ENCODE measurements around the gene ERC1. TPM values are rescaled to one million over a fixed set of nuclear protein-coding genes. Genes with fewer than 3 reads are reported as not detected.

The ERC1 gene
- total and polyA plus RNA-seq, 9 of the 15 experiments (the other 6 are each of a cell fraction or from before 2014, with no cell fraction given) = 0.74 to 11.8 (median 4.8) TPM

GRCh38 chr12:1171657-1172408 lies 180.8 kb downstream of the ERC1 start (continued):
- TF ChIP-seq RBM14 (IDR thresholded peaks at IDR 0.05; ENCODE audit: borderline replicate concordance, insufficient read depth, low read depth, low read length) (no peak), XRCC5 (IDR thresholded peaks at IDR 0.05; ENCODE audit: low read depth, low read length) (no peak), FOXM1 (IDR thresholded peaks at IDR 0.05; ENCODE audit: low read depth) (peak; percentile 66; the same call in 1 of the 2 replicates), FOXM1 (CRISPR knock-in tag; IDR thresholded peaks at IDR 0.05; ENCODE audit: low read depth) (no peak), ZNF347 (CRISPR knock-in tag; IDR thresholded peaks at IDR 0.05; ENCODE audit: low read depth) (no peak), IFI16 (CRISPR knock-in tag; IDR thresholded peaks at IDR 0.05) (no peak), MYC (IDR thresholded peaks at IDR 0.05; ENCODE audit: low read depth, low read length) (no peak), MYC (CRISPR knock-in tag; IDR thresholded peaks at IDR 0.05; ENCODE audit: borderline replicate concordance, low read depth) (no peak), SRSF1 (IDR thresholded peaks at IDR 0.05; ENCODE audit: low read depth, low read length) (no peak), NCOA6 (IDR thresholded peaks at IDR 0.05) (no peak), HMGN3 (IDR thresholded peaks at IDR 0.05; ENCODE audit: borderline replicate concordance, extremely low read depth, insufficient read length, low read depth, low read length) (peak; percentile 54), ETS1 (conservative IDR thresholded peaks at IDR 0.05; ENCODE audit: control insufficient read depth, low read depth, low read length) (no peak), NR1H2 (CRISPR knock-in tag; IDR thresholded peaks at IDR 0.05) (no peak), ZEB2 (IDR thresholded peaks at IDR 0.05) (no peak), PYGO2 (tag; IDR thresholded peaks at IDR 0.05) (no peak), POLR2AphosphoS2 (IDR thresholded peaks at IDR 0.05; ENCODE audit: low read length) (no peak), TBP (optimal IDR thresholded peaks at IDR 0.05; ENCODE audit: low read depth, low read length) (no peak), MTA2 (IDR thresholded peaks at IDR 0.05; ENCODE audit: low read depth) (peak; percentile 57; the same call in 1 of the 2 replicates), CTBP1 (IDR thresholded peaks at IDR 0.05; ENCODE audit: borderline replicate concordance) (no peak; the same call in 1 of the 2 replicates), RBM22 (IDR thresholded peaks at IDR 0.05; ENCODE audit: low read depth, low read length, poor library complexity, severe bottlenecking) (no peak), ZNF354B (CRISPR knock-in tag; IDR thresholded peaks at IDR 0.05) (no peak), HINFP (tag; conservative IDR thresholded peaks at IDR 0.05; ENCODE audit: low read depth) (no peak), MCM3 (IDR thresholded peaks at IDR 0.05) (no peak), ZNF274 (IDR thresholded peaks at IDR 0.05; ENCODE audit: borderline replicate concordance, low read depth, low read length) (no peak), ZNF174 (CRISPR knock-in tag; IDR thresholded peaks at IDR 0.05) (no peak), THRB (CRISPR knock-in tag; conservative IDR thresholded peaks at IDR 0.05) (no peak), BDP1 (IDR thresholded peaks at IDR 0.05; ENCODE audit: insufficient read depth, insufficient read length) (no peak), SMAD3 (CRISPR knock-in tag; conservative IDR thresholded peaks at IDR 0.05) (no peak)

Data from K562 (cell line).